Endothelial cell (in vitro differentiated cells): Measurements from ENCODE around the gene EME2. TPM values are rescaled to one million over a fixed set of nuclear protein-coding genes. Genes with fewer than 3 reads are reported as not detected.

ENCODE experiments used
- DNase-seq: peaks from one replicate; pipeline ENCODE4 v3.0.0; 2021; ENCODE audit warnings: low spot score
- H3K27ac Mint-ChIP-seq: one replicate; pipeline ENCODE4 v1.8.0; 2021; ENCODE audit warnings: mixed read lengths, inconsistent platforms; ENCODE audit not compliant: unreplicated experiment
- H3K27me3 Mint-ChIP-seq: one replicate; pipeline ENCODE4 v1.8.0; 2021; ENCODE audit warnings: mild to moderate bottlenecking, moderate library complexity, mixed read lengths, inconsistent platforms; ENCODE audit not compliant: unreplicated experiment
- H3K36me3 Mint-ChIP-seq: one replicate; pipeline ENCODE4 v1.8.0; 2021; ENCODE audit warnings: mild to moderate bottlenecking, low read depth, mixed read lengths, inconsistent platforms; ENCODE audit not compliant: unreplicated experiment
- H3K4me1 Mint-ChIP-seq: one replicate; pipeline ENCODE4 v1.8.0; 2021; ENCODE audit warnings: mild to moderate bottlenecking, mixed read lengths, inconsistent platforms; ENCODE audit not compliant: unreplicated experiment
- H3K4me3 Mint-ChIP-seq: one replicate; pipeline ENCODE4 v1.8.0; 2021; ENCODE audit warnings: mild to moderate bottlenecking, mixed read lengths, inconsistent platforms; ENCODE audit not compliant: unreplicated experiment
- H3K9me3 Mint-ChIP-seq: one replicate; pipeline ENCODE4 v1.8.0; 2021; ENCODE audit warnings: mixed read lengths, inconsistent platforms; ENCODE audit not compliant: unreplicated experiment
- total RNA-seq: library from RNA; stranded (reverse); fragmentation: NEBNext Ultra II Directional; extraction: Animal tissue kit (Norgen Biotek cat#: 25700); gene quantifications from one replicate; pipeline ENCODE4 v1.2.1, GENCODE V29; 2021; ENCODE audit not compliant: unreplicated experiment
- TF ChIP-seq, protein P1 (sequence below): fragments of 200-600 bp; sonication (generic); IDR thresholded peaks from one replicate; pipeline ENCODE4 v1.5.0; 2021; ENCODE audit warnings: antibody characterized with exemption; ENCODE audit not compliant: unreplicated experiment

EME2 gene
- total RNA-seq, 1 donor from 2014 or later = 25.4 TPM

DNA sequence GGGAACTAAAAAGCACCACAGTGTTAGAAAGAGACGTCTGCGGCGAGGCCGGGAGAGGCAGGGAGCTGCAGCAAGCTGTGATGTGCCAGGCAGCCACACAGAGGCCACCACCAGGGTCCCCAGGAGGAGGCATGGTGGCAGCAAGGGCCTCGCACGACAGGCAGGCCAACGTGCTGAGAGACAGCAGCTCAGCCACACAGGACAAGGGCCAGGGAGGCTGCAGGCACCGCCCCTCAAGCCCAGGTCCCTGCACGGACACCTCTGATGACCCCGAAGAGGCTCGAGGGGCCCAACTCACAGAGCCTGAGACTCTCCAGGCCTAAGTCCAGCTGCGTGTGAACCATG lies 48.3 kb downstream of the EME2 start:
- H3K27me3 Mint-ChIP-seq = no peaks in the 10 kb centered on the region
- peaks cover 3% of the 10 kb centered on the region for H3K36me3 Mint-ChIP-seq
- no peaks in the 10 kb centered on the region for H3K9me3 Mint-ChIP-seq

DNA sequence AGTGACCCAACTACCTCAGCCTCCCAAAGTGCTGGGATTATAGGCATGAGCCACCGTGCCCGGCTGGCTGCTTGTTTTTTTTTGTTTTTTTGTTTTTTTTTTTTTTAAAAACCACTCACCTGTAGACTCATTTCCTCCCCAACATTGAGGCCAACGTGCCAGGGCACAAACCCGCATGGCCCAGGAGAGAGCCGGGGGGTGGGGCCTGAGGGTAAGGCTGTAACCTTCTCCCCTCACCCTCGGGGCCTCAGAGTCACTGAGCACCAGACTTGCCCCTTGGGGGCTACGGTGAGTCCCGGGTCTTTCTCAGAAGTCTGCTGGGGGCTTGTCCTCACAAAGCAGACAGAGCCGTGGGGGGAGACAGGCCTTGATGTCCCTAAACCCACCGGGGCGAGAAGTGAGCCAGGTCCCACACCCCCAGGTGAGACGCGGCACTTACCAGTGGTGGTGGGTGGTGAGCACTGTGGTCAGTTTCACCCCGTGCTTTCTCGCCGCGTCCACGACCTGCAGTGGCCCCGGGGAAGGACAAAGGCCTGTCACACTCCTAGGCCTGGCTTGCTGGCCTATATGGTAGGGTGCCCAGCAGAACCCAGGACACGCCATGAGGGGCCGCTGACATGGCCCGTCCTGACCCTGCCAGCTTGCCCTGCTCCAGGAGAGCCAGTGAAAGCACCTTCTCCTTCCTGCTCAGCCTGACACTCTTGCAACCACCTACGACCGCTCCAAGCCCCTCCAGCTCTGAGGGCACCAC lies 49.4 kb downstream of the EME2 start:
- Mint-ChIP-seq H3K36me3 (peaks cover 3% of the 10 kb centered on the region), H3K9me3 (no peaks in the 10 kb centered on the region), H3K27me3 (no peaks in the 10 kb centered on the region), H3K27ac (no peak overlapping the region), H3K4me3 (no peak overlapping the region), H3K4me1 (no peaks in the 10 kb centered on the region)
- TF ChIP-seq, protein P1, sequence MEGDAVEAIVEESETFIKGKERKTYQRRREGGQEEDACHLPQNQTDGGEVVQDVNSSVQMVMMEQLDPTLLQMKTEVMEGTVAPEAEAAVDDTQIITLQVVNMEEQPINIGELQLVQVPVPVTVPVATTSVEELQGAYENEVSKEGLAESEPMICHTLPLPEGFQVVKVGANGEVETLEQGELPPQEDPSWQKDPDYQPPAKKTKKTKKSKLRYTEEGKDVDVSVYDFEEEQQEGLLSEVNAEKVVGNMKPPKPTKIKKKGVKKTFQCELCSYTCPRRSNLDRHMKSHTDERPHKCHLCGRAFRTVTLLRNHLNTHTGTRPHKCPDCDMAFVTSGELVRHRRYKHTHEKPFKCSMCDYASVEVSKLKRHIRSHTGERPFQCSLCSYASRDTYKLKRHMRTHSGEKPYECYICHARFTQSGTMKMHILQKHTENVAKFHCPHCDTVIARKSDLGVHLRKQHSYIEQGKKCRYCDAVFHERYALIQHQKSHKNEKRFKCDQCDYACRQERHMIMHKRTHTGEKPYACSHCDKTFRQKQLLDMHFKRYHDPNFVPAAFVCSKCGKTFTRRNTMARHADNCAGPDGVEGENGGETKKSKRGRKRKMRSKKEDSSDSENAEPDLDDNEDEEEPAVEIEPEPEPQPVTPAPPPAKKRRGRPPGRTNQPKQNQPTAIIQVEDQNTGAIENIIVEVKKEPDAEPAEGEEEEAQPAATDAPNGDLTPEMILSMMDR = no peak
- no peak for DNase-seq

More for the DNA sequence above, 48.3 kb downstream of the EME2 start:
- Mint-ChIP-seq H3K4me3 (no peak overlapping the region), H3K27ac (no peak overlapping the region), H3K4me1 (no peaks in the 10 kb centered on the region)
- DNase-seq = no peak
- TF ChIP-seq, protein P1 = no peak

DNA sequence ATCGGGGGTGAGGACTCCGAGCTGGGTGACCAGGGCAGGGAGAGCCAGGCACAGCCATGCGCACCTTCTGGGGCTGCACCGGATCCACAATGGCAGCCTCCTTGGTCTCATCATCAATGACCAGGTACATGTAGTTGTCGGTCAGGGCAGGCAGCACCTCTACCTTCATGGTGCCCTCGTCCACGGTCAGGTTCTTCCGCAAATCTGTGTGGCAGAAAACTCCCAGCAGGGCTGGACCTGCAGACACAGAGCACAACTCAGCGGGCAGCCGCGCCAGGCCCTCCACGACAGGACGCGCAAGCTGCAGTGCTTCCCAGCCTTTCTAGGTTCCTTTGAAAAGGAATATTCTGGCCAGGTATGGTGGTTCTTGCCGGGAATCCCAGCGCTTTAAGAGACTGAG lies 50.2 kb downstream of the EME2 start:
- TF ChIP-seq, protein P1 = no peak
- Mint-ChIP-seq H3K9me3 (no peaks in the 10 kb centered on the region), H3K36me3 (peaks cover 3% of the 10 kb centered on the region), H3K4me3 (no peak overlapping the region), H3K27me3 (no peaks in the 10 kb centered on the region), H3K27ac (no peak overlapping the region), H3K4me1 (peaks cover 7% of the 10 kb centered on the region)
- no peak for DNase-seq

DNA sequence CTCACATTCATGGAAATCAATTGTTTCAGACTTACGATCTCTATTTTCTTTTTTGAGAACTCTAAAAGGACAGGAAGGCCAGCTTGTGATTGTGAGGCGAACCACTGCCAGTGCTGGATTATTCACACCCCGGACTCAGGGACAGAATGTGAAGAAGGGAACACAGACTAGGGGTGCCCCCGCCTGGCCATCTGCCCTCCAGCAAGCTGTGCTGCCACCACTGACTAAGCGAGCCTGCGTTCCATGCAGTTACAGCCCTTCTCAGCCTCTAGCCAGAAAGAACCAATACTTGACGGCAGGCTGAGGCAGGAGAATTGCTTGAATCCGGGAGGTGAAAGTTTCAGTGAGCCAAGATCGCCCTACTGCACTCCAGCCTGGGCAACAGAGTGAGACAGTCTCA lies 51.2 kb downstream of the EME2 start:
- H3K27me3 Mint-ChIP-seq = no peaks in the 10 kb centered on the region
- peak overlapping the region; percentile 76 for H3K4me3 Mint-ChIP-seq
- no peak overlapping the region for H3K27ac Mint-ChIP-seq
- H3K9me3 Mint-ChIP-seq = no peaks in the 10 kb centered on the region
- peak; percentile 34 for DNase-seq
- peaks cover 10% of the 10 kb centered on the region for H3K4me1 Mint-ChIP-seq
- TF ChIP-seq, protein P1 = no peak
- H3K36me3 Mint-ChIP-seq = peaks cover 3% of the 10 kb centered on the region

DNA sequence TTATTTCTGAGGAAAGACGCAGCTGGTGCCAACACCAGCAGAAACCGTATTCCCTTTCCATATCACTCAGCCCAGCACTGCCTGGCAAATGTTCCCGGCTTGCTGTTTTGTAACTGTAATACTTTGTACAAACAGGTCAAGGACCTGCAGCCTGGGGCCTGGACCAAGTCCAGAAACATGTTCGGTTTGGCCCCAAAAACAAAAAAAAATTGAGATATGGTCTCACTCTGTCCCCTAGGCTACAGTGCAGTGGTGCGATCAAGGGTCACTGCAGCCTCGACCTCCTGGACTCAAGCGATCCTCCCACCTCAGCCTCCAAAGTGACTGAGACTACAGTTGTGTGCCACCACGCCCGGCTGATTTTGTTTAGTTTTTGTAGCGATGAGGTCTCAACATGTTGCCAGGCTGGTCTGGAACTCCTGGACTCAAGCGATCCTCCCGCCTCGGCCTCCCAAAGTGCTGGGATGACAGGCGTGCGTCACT lies 52.8 kb downstream of the EME2 start:
- H3K27ac Mint-ChIP-seq = no peak overlapping the region
- H3K36me3 Mint-ChIP-seq = no peaks in the 10 kb centered on the region
- TF ChIP-seq, protein P1 = no peak
- H3K27me3 Mint-ChIP-seq = no peaks in the 10 kb centered on the region
- peak overlapping the region; percentile 89 for H3K4me3 Mint-ChIP-seq
- peaks cover 14% of the 10 kb centered on the region for H3K4me1 Mint-ChIP-seq
- no peaks in the 10 kb centered on the region for H3K9me3 Mint-ChIP-seq
- DNase-seq = no peak
